IMR-90 (cell line): ENCODE measurements around the gene ZNF407. TPM values are rescaled to one million over a fixed set of nuclear protein-coding genes. Genes with fewer than 3 reads are reported as not detected.

Source experiments
- ATAC-seq: fragments of 200-7000 bp; cut with Tn5 transposase; 2 replicates; pipeline ENCODE4 v1.9.1; 2020; ENCODE audit warnings: low read depth, mild to moderate bottlenecking, moderate library complexity
- BruUV-seq: library from RNA; stranded (reverse); fragments of 400-500 nt; replicated peaks from 2 replicates; lab custom pipeline; 2021; lab: Mats Ljungman, UMichigan
- CTCF ChIA-PET: fragments of 300-600 bp; formaldehyde crosslinking; extraction: SDS; loops from one replicate; lab custom pipeline; 2021; ENCODE audit warnings: antibody characterized with exemption; lab: Yijun Ruan, JAX
- POLR2A ChIA-PET: fragments of 300-600 bp; sonication (Branson Sonifier 250); formaldehyde crosslinking; loops from one replicate; lab custom pipeline; 2022; ENCODE audit warnings: antibody characterized with exemption; ENCODE audit not compliant: unreplicated experiment; lab: Charles Lee
- DNase-seq: peaks from one replicate; pipeline ENCODE4 v3.0.0; 2013
- H2AFZ ChIP-seq: replicated peaks from 2 replicates; pipeline ENCODE3; 2013; ENCODE audit warnings: low read length, mild to moderate bottlenecking; ENCODE audit not compliant: poor library complexity
- H2AK5ac ChIP-seq: 2 replicates; pipeline ENCODE4 v1.6.1; 2013; ENCODE audit warnings: low read depth, low read length, inconsistent platforms
- H2AK9ac ChIP-seq: replicated peaks from 2 replicates; pipeline ENCODE3; 2013; ENCODE audit warnings: mild to moderate bottlenecking, low read depth, low read length, moderate library complexity; ENCODE audit not compliant: poor library complexity
- H2BK120ac ChIP-seq: 2 replicates; pipeline ENCODE4 v1.6.1; 2013; ENCODE audit warnings: low read depth, low read length, inconsistent platforms
- H2BK15ac ChIP-seq: 3 replicates; pipeline ENCODE4 v1.6.1; 2013; ENCODE audit warnings: low read depth, low read length, inconsistent platforms
- H2BK20ac ChIP-seq: 2 replicates; pipeline ENCODE4 v1.6.1; 2013; ENCODE audit warnings: low read depth, mild to moderate bottlenecking, inconsistent platforms, low read length, moderate library complexity
- H2BK5ac ChIP-seq: 2 replicates; pipeline ENCODE4 v1.6.1; 2013; ENCODE audit warnings: mild to moderate bottlenecking, low read depth, low read length, inconsistent platforms; ENCODE audit not compliant: poor library complexity, severe bottlenecking
- H3K14ac ChIP-seq: replicated peaks from 2 replicates; pipeline ENCODE4 v1.6.1; 2013; ENCODE audit warnings: low read depth, low read length, inconsistent platforms
- H3K18ac ChIP-seq: 2 replicates; pipeline ENCODE4 v1.6.1; 2013; ENCODE audit warnings: low read depth, low read length, control low read depth
- H3K23ac ChIP-seq: 2 replicates; pipeline ENCODE4 v1.6.1; 2013; ENCODE audit warnings: low read depth, low read length, inconsistent platforms
- H3K27ac ChIP-seq: 2 replicates; pipeline ENCODE4 v1.5.1; 2013; ENCODE audit warnings: mild to moderate bottlenecking, control low read depth, low read length; ENCODE audit not compliant: insufficient read depth
- H3K27me3 ChIP-seq: 2 replicates; pipeline ENCODE4 v1.6.1; 2013; ENCODE audit warnings: low read length; ENCODE audit not compliant: control insufficient read depth, insufficient read depth
- H3K36me3 ChIP-seq: 2 replicates; pipeline ENCODE4 v1.6.1; 2013; ENCODE audit warnings: low read length, mixed read lengths; ENCODE audit not compliant: control insufficient read depth, insufficient read depth
- H3K4ac ChIP-seq: 2 replicates; pipeline ENCODE4 v1.6.1; 2013; ENCODE audit warnings: low read depth, low read length, inconsistent platforms
- H3K4me1 ChIP-seq: 2 replicates; pipeline ENCODE4 v1.6.1; 2013; ENCODE audit warnings: low read length, mixed read lengths; ENCODE audit not compliant: control insufficient read depth, insufficient read depth
- H3K4me2 ChIP-seq: 2 replicates; pipeline ENCODE4 v1.6.1; 2013; ENCODE audit warnings: low read depth, mild to moderate bottlenecking, control low read depth, low read length, moderate library complexity
- H3K4me3 ChIP-seq: 2 replicates; pipeline ENCODE4 v1.5.1; 2013; ENCODE audit warnings: low read depth, mild to moderate bottlenecking, control low read depth, low read length, moderate library complexity; ENCODE audit not compliant: insufficient read depth
- H3K56ac ChIP-seq: 2 replicates; pipeline ENCODE4 v1.6.1; 2013; ENCODE audit warnings: low read length, inconsistent platforms; ENCODE audit not compliant: insufficient read depth; ENCODE audit errors: extremely low read depth
- H3K79me1 ChIP-seq, 2 experiments: 2 replicates each; pipeline ENCODE4 v1.6.1; 2013; ENCODE audit warnings: low read length in 2 of 2, inconsistent platforms in 1 of 2, low read depth in 1 of 2
- H3K9ac ChIP-seq: 2 replicates; pipeline ENCODE4 v1.6.1; 2013; ENCODE audit warnings: low read depth, low read length, control low read depth
- H3K9me1 ChIP-seq: 2 replicates; pipeline ENCODE4 v1.6.1; 2013; ENCODE audit warnings: low read length, inconsistent platforms; ENCODE audit not compliant: insufficient read depth
- H3K9me3 ChIP-seq: 2 replicates; pipeline ENCODE4 v1.6.1; 2013; ENCODE audit warnings: low read length; ENCODE audit not compliant: control insufficient read depth, insufficient read depth
- H4K20me1 ChIP-seq: 2 replicates; pipeline ENCODE4 v1.6.1; 2013; ENCODE audit warnings: low read length, inconsistent platforms; ENCODE audit not compliant: insufficient read depth
- H4K5ac ChIP-seq: 2 replicates; pipeline ENCODE4 v1.6.1; 2013; ENCODE audit warnings: mild to moderate bottlenecking, low read depth, low read length, control low read depth
- H4K8ac ChIP-seq, 2 experiments: 2 replicates each; pipeline ENCODE4 v1.6.1; 2013; ENCODE audit warnings: low read depth in 2 of 2, low read length in 2 of 2, control low read depth in 1 of 2, inconsistent platforms in 1 of 2
- H4K91ac ChIP-seq: 2 replicates; pipeline ENCODE4 v1.6.1; 2013; ENCODE audit warnings: low read depth, low read length, inconsistent platforms; ENCODE audit not compliant: insufficient read depth
- CEBPB ChIP-seq: IDR thresholded peaks from 2 replicates; pipeline ENCODE4 v1.6.1; 2012; ENCODE audit warnings: low read depth, low read length, improper control_type of control experiment
- MAFK ChIP-seq: IDR thresholded peaks from 2 replicates; pipeline ENCODE4 v1.6.1; 2012; ENCODE audit warnings: low read depth, low read length, improper control_type of control experiment
- MAZ ChIP-seq: IDR thresholded peaks from 2 replicates; pipeline ENCODE4 v1.6.1; 2012; ENCODE audit warnings: low read depth, mild to moderate bottlenecking, low read length, improper control_type of control experiment, moderate library complexity, borderline replicate concordance
- NFE2L2 ChIP-seq: fragments of 150-350 bp; IDR thresholded peaks from 2 replicates; pipeline ENCODE4 v1.6.1; 2016; ENCODE audit warnings: low read depth, mild to moderate bottlenecking, low read length
- POLR2A ChIP-seq: IDR thresholded peaks from 2 replicates; pipeline ENCODE4 v1.6.1; 2012; ENCODE audit warnings: mild to moderate bottlenecking, low read depth, low read length
- RFX5 ChIP-seq: IDR thresholded peaks from 2 replicates; pipeline ENCODE4 v1.8.0; 2012; ENCODE audit warnings: low read depth, mild to moderate bottlenecking, low read length, moderate library complexity
- SMC3 ChIP-seq: fragments of 150-350 bp; IDR thresholded peaks from 2 replicates; pipeline ENCODE4 v1.6.1; 2016; ENCODE audit warnings: low read depth, mild to moderate bottlenecking, antibody characterized with exemption, low read length, moderate library complexity
- WGBS, 2 experiments: methylation state at CpG; one replicate each; pipeline versions ENCODE4 v1.1.5 to v1.1.7; 2013; ENCODE audit warnings: missing lambda C conversion rate in 2 of 2; ENCODE audit not compliant: insufficient read length in 1 of 2; ENCODE audit errors: extremely low coverage in 2 of 2; 5-methylcytosine and 5-hydroxymethylcytosine counted together
- dilution Hi-C: fragments of 300-500 bp; cut with HindIII; formaldehyde crosslinking; loops from one replicate; pipeline ENCODE4 v1.14.3; 2018; ENCODE audit warnings: low sequenced_read_pairs; ENCODE audit not compliant: unreplicated experiment
- in situ Hi-C: fragments of 300-500 bp; cut with MboI; formaldehyde crosslinking; loops from 3 replicates; pipeline ENCODE4 v1.14.3; 2019; ENCODE audit warnings: low sequenced_read_pairs, inconsistent platforms, mixed read lengths
- intact Hi-C: fragments of 100-400 bp; cut with micrococcal nuclease; formaldehyde crosslinking; loops from 2 replicates; pipeline ENCODE4 v1.10.0; 2022
- polyA plus RNA-seq, 3 experiments: library from polyadenylated mRNA; depleted of rRNA; stranded (reverse); fragments of >200 nt; gene quantifications; 2 replicates each; pipeline ENCODE4 v1.2.3, GENCODE V29; 2012; ENCODE audit warnings: low replicate concordance in 1 of 3
- total RNA-seq: library from RNA; depleted of rRNA; stranded (reverse); fragments of >200 nt; gene quantifications from 2 replicates; pipeline ENCODE4 v1.2.3, GENCODE V29; 2012
- TF ChIP-seq, protein P1 (sequence below): conservative IDR thresholded peaks from 2 replicates; pipeline ENCODE4 v1.5.1; 2012; ENCODE audit warnings: mild to moderate bottlenecking, low read depth, low read length, improper control_type of control experiment

The ZNF407 gene
- total and polyA plus RNA-seq, 2 of the 4 experiments (the other 2 are of a cell fraction), result 3.1 to 20.1 TPM

DNA sequence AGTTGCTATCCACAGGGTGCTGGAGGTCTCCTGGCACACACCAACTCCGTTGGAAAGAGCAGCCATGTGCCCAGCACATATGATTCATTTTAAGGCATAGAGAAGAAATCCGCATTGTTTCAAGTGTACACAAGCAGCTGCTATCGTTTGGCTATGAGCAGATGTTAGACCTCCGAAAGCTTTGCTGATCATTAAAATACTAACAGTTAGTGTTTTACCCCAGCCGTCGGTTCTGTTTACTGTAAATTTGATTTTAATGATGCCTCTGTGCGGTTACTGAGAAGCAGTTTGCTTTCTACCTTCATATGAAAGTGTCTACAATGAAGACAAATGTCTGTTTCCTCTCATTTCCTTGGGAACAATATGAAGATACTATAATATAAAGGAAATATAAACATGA lies 456.4 kb downstream of the ZNF407 start:
- H4K20me1 ChIP-seq, result no peaks in the 10 kb centered on the region
- ATAC-seq (no peak), DNase-seq (no peak)
- H3K9me3 ChIP-seq, result no peaks in the 10 kb centered on the region; the same call in 1 of the 2 replicates
- H4K91ac ChIP-seq, result no peak overlapping the region
- no peak overlapping the region for H3K27ac ChIP-seq
- peaks cover 4% of the 10 kb centered on the region; the same call in 1 of the 2 replicates for H3K9me1 ChIP-seq
- no peak overlapping the region for H2BK15ac ChIP-seq
- H3K4me2 ChIP-seq, result no peak overlapping the region; the same call in 1 of the 2 replicates
- ChIA-PET POLR2A (no interaction called here), CTCF (no interaction called here)
- H3K14ac ChIP-seq, result no peak overlapping the region
- H3K4me3 ChIP-seq, result no peak overlapping the region
- H3K18ac ChIP-seq, result no peak overlapping the region
- H2BK120ac ChIP-seq, result no peak overlapping the region
- intact Hi-C loops (no loop called here), dilution Hi-C loops (no loop called here), in situ Hi-C loops (no loop called here)
- H3K4me1 ChIP-seq, result no peaks in the 10 kb centered on the region; the same call in 1 of the 2 replicates
- no peak overlapping the region for H2AK9ac ChIP-seq
- H2BK5ac ChIP-seq, result no peak overlapping the region
- no peaks in the 10 kb centered on the region for H3K79me1 ChIP-seq
- no peak overlapping the region for H3K23ac ChIP-seq
- H2BK20ac ChIP-seq, result no peak overlapping the region
- no peak overlapping the region for H2AFZ ChIP-seq
- H3K4ac ChIP-seq, result no peak overlapping the region
- H3K9ac ChIP-seq, result no peak overlapping the region
- H4K8ac ChIP-seq, result no peak overlapping the region
- no peak overlapping the region for H2AK5ac ChIP-seq
- TF ChIP-seq RFX5, result no peak
- TF ChIP-seq NFE2L2, result no peak
- TF ChIP-seq, protein P1, sequence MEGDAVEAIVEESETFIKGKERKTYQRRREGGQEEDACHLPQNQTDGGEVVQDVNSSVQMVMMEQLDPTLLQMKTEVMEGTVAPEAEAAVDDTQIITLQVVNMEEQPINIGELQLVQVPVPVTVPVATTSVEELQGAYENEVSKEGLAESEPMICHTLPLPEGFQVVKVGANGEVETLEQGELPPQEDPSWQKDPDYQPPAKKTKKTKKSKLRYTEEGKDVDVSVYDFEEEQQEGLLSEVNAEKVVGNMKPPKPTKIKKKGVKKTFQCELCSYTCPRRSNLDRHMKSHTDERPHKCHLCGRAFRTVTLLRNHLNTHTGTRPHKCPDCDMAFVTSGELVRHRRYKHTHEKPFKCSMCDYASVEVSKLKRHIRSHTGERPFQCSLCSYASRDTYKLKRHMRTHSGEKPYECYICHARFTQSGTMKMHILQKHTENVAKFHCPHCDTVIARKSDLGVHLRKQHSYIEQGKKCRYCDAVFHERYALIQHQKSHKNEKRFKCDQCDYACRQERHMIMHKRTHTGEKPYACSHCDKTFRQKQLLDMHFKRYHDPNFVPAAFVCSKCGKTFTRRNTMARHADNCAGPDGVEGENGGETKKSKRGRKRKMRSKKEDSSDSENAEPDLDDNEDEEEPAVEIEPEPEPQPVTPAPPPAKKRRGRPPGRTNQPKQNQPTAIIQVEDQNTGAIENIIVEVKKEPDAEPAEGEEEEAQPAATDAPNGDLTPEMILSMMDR, result no peak
- no peak for TF ChIP-seq MAZ
- no peak for TF ChIP-seq MAFK
- no peak for TF ChIP-seq POLR2A
- no peak for TF ChIP-seq CEBPB
- TF ChIP-seq SMC3, result no peak
- H3K56ac ChIP-seq, result no peak overlapping the region
- 0% methylated on average over 1 of the region's 7 CpGs; no CpG with 5 or more reads in 1 of the 2 experiments for WGBS, 2 experiments
- no TSS peak for BruUV-seq
- H3K27me3 ChIP-seq, result no peaks in the 10 kb centered on the region
- H3K36me3 ChIP-seq, result peaks cover 2% of the 10 kb centered on the region; the same call in 1 of the 2 replicates
- no peak overlapping the region for H4K5ac ChIP-seq
